Thymus (tissue), 11 donors: ENCODE data around the gene MEF2B. TPM values are rescaled to one million over a fixed set of nuclear protein-coding genes. Genes with fewer than 3 reads are reported as not detected.

Experiments
- DNase-seq, 9 donors: peaks; one replicate each; pipeline ENCODE4 v3.0.0-alpha.2; 2013; ENCODE audit warnings: low spot score in 9 of 9, low read depth in 6 of 9, missing footprints in 1 of 9
- H3K27ac ChIP-seq, 2 donors: one replicate each; pipeline ENCODE4 v1.5.1; 2013; ENCODE audit warnings: control low read depth in 1 of 2, low read depth in 1 of 2, low read length in 1 of 2, mild to moderate bottlenecking in 1 of 2, moderate library complexity in 1 of 2
- H3K27me3 ChIP-seq, 2 donors: one replicate each; pipeline ENCODE4 v1.5.1; 2013; ENCODE audit warnings: low read length in 1 of 2; ENCODE audit not compliant: control insufficient read depth in 2 of 2, insufficient read depth in 1 of 2
- H3K36me3 ChIP-seq, 2 donors: one replicate each; pipeline ENCODE4 v1.5.1; 2013; ENCODE audit warnings: low read length in 1 of 2, mild to moderate bottlenecking in 1 of 2, moderate library complexity in 1 of 2; ENCODE audit not compliant: control insufficient read depth in 2 of 2, insufficient read depth in 2 of 2
- H3K4me1 ChIP-seq, 2 donors: one replicate each; pipeline ENCODE4 v1.5.1; 2013; ENCODE audit warnings: low read length in 2 of 2; ENCODE audit not compliant: control insufficient read depth in 2 of 2, insufficient read depth in 2 of 2
- H3K4me3 ChIP-seq, 2 donors: one replicate each; pipeline ENCODE4 v1.5.1; 2013; ENCODE audit warnings: low read length in 2 of 2, control low read depth in 1 of 2, mild to moderate bottlenecking in 1 of 2
- H3K9me3 ChIP-seq, 2 donors: one replicate each; pipeline ENCODE4 v1.5.1; 2013; ENCODE audit warnings: low read length in 1 of 2, mild to moderate bottlenecking in 1 of 2; ENCODE audit not compliant: control insufficient read depth in 2 of 2, insufficient read depth in 1 of 2
- WGBS: extraction: QIAGEN DNeasy Blood & Tissue Kit; methylation state at CpG from one replicate; pipeline ENCODE4 v1.1.7; 2013; 5-methylcytosine and 5-hydroxymethylcytosine counted together
- polyA plus RNA-seq: library from polyadenylated mRNA; stranded (reverse); fragments of 200-250 nt; gene quantifications from one replicate; pipeline ENCODE4 v1.2.3, GENCODE V29; 2013
- total RNA-seq: library from RNA; stranded (reverse); fragments of 120-200 nt; gene quantifications from one replicate; pipeline ENCODE4 v1.2.4, GENCODE V29; 2013
- donor health status: healthy.

MEF2B gene
- total and polyA plus RNA-seq, 2 donors, result 0.42 to 2.1 TPM

DNA sequence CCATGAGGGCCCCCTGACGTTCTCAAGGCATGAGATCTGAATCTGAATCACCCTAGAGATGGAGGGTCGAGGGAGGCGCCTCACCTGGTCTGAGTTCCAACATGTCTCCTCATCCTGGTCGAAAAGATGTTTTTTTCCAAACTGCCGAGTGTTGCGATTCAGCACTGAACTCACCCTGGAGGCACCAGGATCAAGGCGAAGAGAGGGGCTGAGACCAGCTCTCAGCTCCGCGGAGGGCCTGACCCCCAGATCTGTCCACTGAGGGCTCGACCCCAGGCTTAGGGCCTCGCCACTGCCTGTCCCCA lies 32.6 kb upstream of the MEF2B start:
- Histone ChIP-seq H3K9me3 (no peaks in the 10 kb centered on the region), H3K36me3 (peaks cover 20 to 26% of the 10 kb centered on the region in 2 donors), H3K27ac (peak overlapping the region; percentile 58 to 84), H3K27me3 (peaks cover 0 to 20% of the 10 kb centered on the region in 2 donors), H3K4me3 (peak overlapping the region; percentile 64 to 72), H3K4me1 (peaks cover 9 to 14% of the 10 kb centered on the region in 2 donors)
- 31% methylated on average over 11 of the region's 11 CpGs for WGBS
- no peak for DNase-seq

DNA sequence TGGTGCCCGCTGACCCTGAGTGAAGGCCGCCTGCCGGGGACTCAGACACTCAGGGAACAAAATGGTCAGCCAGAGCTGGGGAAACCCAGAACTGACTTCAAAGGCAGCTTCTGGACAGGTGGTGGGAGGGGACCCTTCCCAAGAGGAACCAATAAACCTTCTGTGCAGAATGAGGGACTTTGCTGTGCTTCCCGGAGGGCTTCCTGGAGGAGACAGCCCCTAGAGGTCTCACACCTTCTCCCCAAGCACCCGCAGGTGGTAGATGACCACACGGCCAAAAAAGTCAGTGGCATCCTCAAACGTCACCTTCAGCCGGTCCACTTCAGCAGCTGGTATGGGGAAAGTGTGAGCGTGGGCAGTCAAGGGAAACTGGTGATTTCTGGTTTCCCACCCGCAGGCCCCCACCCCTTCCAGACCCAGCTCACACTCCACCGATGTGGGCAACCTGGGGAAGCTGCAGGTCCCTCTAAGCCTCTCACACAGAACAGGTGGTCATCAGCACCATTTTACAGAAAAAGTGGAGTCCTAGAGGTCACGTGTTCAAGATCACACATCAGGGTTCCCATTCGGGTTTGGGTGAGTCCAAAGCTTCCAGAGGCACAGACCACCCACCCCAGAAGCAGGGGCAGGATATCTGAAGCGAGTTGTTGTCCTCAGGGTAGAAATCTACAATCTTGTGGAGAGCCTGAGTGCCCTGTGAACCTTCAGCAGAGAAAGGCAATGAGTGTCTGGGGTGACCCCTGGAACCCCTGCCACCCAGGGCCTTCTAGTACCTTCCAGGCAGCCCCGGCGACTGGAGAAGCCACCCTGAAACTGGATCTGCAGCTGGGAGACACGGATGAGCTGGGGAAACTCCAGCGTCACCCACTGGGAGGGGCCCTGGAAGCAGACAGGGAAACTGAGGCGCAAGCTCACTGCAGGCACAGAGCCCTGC lies 31.9 kb upstream of the MEF2B start:
- Histone ChIP-seq H3K9me3 (no peaks in the 10 kb centered on the region), H3K4me3 (peak overlapping the region in 1 of 2 donors; percentile 64), H3K36me3 (peaks cover 25 to 33% of the 10 kb centered on the region in 2 donors), H3K4me1 (peaks cover 9 to 14% of the 10 kb centered on the region in 2 donors), H3K27me3 (peaks cover 0 to 17% of the 10 kb centered on the region in 2 donors), H3K27ac (no peak overlapping the region)
- 89% methylated on average over 19 of the region's 19 CpGs for WGBS
- no peak for DNase-seq

DNA sequence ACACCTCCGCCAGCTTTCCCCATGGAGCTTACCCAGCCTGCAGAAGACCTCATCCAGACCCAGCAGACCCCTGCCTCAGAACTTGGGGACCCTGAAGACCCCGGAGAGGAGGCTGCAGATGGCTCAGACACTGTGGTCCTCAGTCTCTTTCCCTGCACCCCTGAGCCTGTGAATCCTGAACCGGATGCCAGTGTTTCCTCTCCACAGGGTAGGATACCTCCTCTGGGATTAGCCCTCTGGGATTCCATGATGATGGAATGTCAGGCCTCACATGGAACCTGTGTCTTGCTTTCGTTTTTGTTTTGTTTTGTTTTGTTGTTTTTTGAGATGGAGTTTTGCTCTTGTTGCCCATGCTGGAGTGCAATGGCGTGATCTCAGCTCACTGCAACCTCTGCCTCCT lies 23.9 kb upstream of the MEF2B start:
- Histone ChIP-seq H3K36me3 (peaks cover 23 to 25% of the 10 kb centered on the region in 2 donors), H3K4me1 (peaks cover 18 to 23% of the 10 kb centered on the region in 2 donors), H3K27ac (no peak overlapping the region), H3K9me3 (peaks cover 0 to 2% of the 10 kb centered on the region in 2 donors), H3K27me3 (no peaks in the 10 kb centered on the region), H3K4me3 (no peak overlapping the region)
- no peak for DNase-seq
- WGBS, result 95% methylated on average over 5 of the region's 5 CpGs

DNA sequence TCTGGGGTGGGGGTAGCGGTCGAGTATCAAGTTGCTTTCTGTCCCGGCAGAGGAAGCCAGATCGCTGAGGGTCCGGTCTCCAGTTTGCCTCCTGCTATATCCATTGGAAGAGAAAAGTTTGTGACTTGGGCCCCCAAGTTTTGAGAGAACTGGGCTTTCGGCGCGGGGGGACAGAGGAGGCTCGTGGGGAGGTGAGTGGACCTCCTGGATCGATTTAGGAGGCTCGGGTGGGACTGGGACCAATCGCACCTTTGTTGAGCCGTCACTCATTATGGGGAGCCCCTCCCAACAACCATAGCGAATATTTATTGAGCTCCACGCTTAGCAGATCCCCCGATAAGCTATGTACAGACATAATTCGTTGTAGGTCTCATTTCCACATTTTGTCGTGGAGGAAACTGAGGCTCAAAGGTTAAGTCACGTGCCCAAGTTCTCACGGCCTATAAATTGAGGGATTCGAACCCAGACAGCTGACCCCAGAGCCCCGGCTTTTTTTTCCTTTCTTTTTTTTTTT lies 22.9 kb upstream of the MEF2B start:
- Histone ChIP-seq H3K9me3 (peaks cover 0 to 2% of the 10 kb centered on the region in 2 donors), H3K27me3 (no peaks in the 10 kb centered on the region), H3K27ac (peak overlapping the region; percentile 67 to 71), H3K4me1 (peaks cover 18 to 23% of the 10 kb centered on the region in 2 donors), H3K4me3 (peak overlapping the region; percentile 72 to 92), H3K36me3 (peaks cover 17 to 18% of the 10 kb centered on the region in 2 donors)
- no peak for DNase-seq
- WGBS, result under 1% methylated on average over 22 of the region's 22 CpGs

DNA sequence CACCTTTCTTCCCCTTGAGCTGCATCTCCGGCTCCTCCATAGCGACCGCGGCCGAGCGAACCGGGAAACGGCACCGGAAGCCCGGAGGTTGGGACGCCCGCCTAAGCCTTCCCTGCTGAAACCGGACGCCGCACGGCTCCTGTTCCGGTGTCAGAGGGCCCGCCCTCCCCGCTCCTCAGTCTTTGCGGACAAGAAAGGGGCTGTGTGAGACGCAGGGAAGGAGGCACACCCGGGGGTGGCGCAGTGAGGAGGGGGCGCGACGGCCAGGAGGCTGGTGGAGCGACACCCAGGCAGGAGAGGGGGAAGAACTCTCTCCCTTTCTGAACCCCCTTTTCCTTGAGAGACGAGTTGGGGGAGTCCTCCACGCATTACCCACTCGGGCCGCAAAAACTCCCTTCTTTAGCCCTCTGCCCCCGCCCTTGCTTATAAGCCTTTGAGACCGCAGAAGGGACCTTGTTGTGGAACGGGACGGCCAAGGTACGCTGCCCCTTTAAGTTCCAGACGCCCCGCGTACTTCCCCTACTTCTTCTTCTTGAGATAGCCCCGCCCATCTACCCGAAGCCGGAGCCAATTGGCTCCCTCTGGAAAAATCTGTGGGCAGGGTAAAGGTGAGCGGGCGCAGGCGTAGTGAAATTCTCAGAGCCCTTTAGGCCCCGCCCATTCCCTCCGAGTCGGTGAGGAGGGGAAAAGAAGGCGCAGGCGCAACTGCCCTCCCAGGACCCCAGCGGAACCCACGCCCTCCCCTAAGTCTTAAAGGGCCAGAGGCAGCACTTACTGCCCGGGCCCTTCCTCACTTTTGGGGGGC lies 22.2 kb upstream of the MEF2B start, which contains the start of the genes BORCS8 and RFXANK:
TSS of gene BORCS8 (minus strand) at position 75 of the 805 bp plus-strand sequence. CDS start at position 40, 35 bp downstream.
TSS of gene RFXANK (plus strand) at position 181 of the 805 bp plus-strand sequence. CDS start 1,689 bp downstream, outside the sequence.
- H3K4me1 ChIP-seq, result peaks cover 18 to 23% of the 10 kb centered on the region in 2 donors
- H3K36me3 ChIP-seq, result peaks cover 10 to 15% of the 10 kb centered on the region in 2 donors

DNA sequence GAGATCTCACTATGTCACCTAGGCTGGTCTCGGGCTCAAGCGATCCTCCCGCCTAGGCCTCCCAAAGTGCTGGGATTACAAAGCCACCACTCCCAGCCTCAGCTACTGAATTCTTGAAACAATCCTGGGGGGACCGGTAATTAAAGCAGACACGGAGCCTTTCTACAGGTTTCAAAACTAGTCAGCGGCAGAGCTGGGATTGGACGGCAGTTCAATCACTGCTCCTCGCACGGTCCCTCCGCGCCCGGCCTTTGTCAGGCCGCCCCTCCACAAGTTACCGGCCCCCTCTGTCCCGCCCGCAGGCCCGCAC lies 21.7 kb upstream of the MEF2B start:
- DNase-seq, result peak in 1 of 9 donors; percentile 29
- Histone ChIP-seq H3K27me3 (no peaks in the 10 kb centered on the region), H3K4me3 (peak overlapping the region; percentile 92 to 98), H3K9me3 (peaks cover 1 to 2% of the 10 kb centered on the region in 2 donors), H3K36me3 (peaks cover 9 to 11% of the 10 kb centered on the region in 2 donors), H3K27ac (peak overlapping the region; percentile 100), H3K4me1 (peaks cover 18 to 23% of the 10 kb centered on the region in 2 donors)
- WGBS, result under 1% methylated on average over 17 of the region's 17 CpGs

More for the DNA sequence above, 22.2 kb upstream of the MEF2B start, which contains the start of the genes BORCS8 and RFXANK:
- DNase-seq, result peak; percentile 99 to 100 (median 100)
- Histone ChIP-seq H3K9me3 (peaks cover 0 to 2% of the 10 kb centered on the region in 2 donors), H3K27me3 (no peaks in the 10 kb centered on the region), H3K27ac (peak within 1 kb of the TSS; percentile 100), H3K4me3 (peak within 1 kb of the TSS; percentile 92 to 98)
- WGBS, result under 1% methylated on average over 53 of the region's 53 CpGs

DNA sequence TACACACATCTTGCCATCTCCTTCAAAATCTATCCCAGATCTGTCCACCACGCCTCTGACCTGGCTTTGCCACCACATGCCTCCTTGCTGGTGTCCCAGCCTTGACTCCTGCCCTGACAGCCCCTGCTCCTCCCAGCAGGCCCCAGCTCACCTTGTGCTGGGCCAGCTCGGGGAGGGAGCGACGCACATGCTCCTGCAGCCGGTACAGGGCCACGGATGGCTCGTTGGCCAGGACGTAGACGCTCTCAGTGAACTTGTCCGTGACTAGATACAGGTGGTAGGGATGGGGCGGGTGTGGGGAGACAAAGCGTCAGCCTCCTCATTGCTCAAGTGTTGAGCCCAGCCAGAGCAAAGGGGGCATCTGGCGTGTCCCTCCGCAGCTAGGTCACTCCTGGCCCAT lies 16.7 kb upstream of the MEF2B start:
- H3K9me3 ChIP-seq, result peaks cover 0 to 3% of the 10 kb centered on the region in 2 donors
- 97% methylated on average over 14 of the region's 14 CpGs for WGBS
- no peak for DNase-seq
- no peak overlapping the region for H3K4me3 ChIP-seq
- peaks cover 10 to 13% of the 10 kb centered on the region in 2 donors for H3K4me1 ChIP-seq
- H3K27ac ChIP-seq, result no peak overlapping the region
- no peaks in the 10 kb centered on the region for H3K27me3 ChIP-seq
- H3K36me3 ChIP-seq, result peaks cover 20 to 22% of the 10 kb centered on the region in 2 donors

DNA sequence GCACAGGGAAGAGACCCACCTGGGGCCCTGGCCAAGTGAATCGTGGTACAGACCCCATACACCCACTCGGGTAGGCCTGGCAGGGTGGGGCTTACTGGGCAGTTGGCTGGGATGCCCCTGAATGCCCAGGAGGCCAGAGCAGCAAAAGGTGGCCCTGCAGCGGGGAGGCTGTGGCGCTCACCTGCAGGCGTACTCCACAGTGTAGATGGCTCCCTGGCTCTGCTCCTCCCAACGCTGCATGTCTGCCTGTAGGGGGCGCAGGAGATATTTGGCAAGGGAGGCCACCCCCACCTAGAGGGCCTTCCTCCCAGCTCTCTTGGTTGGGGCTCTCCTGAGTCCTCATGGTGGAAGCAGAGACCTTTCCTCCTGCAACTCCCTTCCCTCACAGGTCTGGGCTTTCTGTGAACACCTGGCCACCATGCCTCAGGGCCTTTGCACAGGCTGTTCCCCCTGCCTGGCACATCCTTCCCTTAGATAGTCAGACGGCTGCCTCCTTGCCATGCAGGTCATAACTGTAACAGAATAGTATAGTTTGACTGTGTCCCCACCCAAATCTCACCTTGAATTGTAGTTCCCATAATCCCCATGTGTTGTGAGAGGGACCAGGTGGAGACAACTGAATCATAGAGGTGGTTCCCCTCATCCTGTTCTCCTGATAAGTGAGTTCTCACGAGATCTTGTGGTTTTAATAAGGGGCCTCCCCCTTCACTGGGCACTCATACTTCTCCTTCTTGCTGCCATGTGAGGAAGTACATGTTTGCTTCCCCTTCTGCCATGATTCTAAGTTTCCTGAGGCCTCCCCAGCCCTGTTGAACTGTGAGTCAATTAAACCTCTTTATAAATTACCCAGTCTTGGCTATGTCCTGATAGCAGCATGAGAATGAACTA lies 16.0 kb upstream of the MEF2B start:
- no peak overlapping the region for H3K4me3 ChIP-seq
- peaks cover 20 to 27% of the 10 kb centered on the region in 2 donors for H3K36me3 ChIP-seq
- peaks cover 0 to 3% of the 10 kb centered on the region in 2 donors for H3K9me3 ChIP-seq
- H3K27ac ChIP-seq, result no peak overlapping the region
- 87% methylated on average over 9 of the region's 9 CpGs for WGBS
- H3K27me3 ChIP-seq, result no peaks in the 10 kb centered on the region
- peaks cover 6 to 9% of the 10 kb centered on the region in 2 donors for H3K4me1 ChIP-seq
- DNase-seq, result peak in 6 of 9 donors; percentile 6 to 62 (median 36)
